ENCODE data around the gene ZNF679. TPM values are rescaled to one million over a fixed set of nuclear protein-coding genes. Genes with fewer than 3 reads are reported as not detected.
A peak's percentile ranks its signal among the peaks of the same experiment; 100 is the strongest.
"Not testable (repeated sequence)": the region's sequence is repeated elsewhere in the genome, so short reads cannot be mapped to it uniquely, and the experiment has no call there.

Gene ZNF679
- total RNA-seq, 2 donors from 2014 or later = not detected

- 33 to 36% methylated on average over 2 of the region's 2 CpGs for WGBS, 2 donors
- Histone ChIP-seq H3K27me3 (no peaks in the 10 kb centered on the region), H3K9me3 (no peaks in the 10 kb centered on the region), H3K36me3 (replicated peaks in 1 of 2; ENCODE audit: insufficient read depth in 1 of 2, low read depth in 2 of 2) (no peaks in the 10 kb centered on the region), H3K4me3 (no peak overlapping the region), H3K4me1 (no peaks in the 10 kb centered on the region), H3K27ac (no peak overlapping the region)
- intact Hi-C loops (cut with DNase I) = no loop called here
- ATAC-seq (no peak), DNase-seq (no peak)
- TF ChIP-seq POLR2A (IDR thresholded peaks at IDR 0.05) = no peak
- no peak for TF ChIP-seq CTCF (IDR thresholded peaks at IDR 0.05)
These were observed 49.4 kb downstream of the ZNF679 start for GRCh38 chr7:64277630-64278029.

GRCh38 chr7:64294701-64295420 is 66.6 kb downstream of the ZNF679 start:
- Histone ChIP-seq H3K27ac (no peak overlapping the region), H3K36me3 (replicated peaks in 1 of 2; ENCODE audit: insufficient read depth in 1 of 2, low read depth in 2 of 2) (no peaks in the 10 kb centered on the region), H3K4me3 (no peak overlapping the region), H3K27me3 (no peaks in the 10 kb centered on the region), H3K9me3 (no peaks in the 10 kb centered on the region), H3K4me1 (no peaks in the 10 kb centered on the region)
- no peak for TF ChIP-seq CTCF (IDR thresholded peaks at IDR 0.05)
- intact Hi-C loops (cut with DNase I) = no loop called here
- 46 to 56% methylated on average over 1 of the region's 1 CpG for whole genome bisulfite sequencing, 2 donors
- DNase-seq (no peak), ATAC-seq (no peak)

- H3K4me1 ChIP-seq; H3K27ac ChIP-seq; H3K36me3 ChIP-seq (replicated peaks in 1 of 2; ENCODE audit: insufficient read depth in 1 of 2, low read depth in 2 of 2); H3K4me3 ChIP-seq; ATAC-seq; H3K27me3 ChIP-seq; DNase-seq; H3K9me3 ChIP-seq; intact Hi-C loops (cut with DNase I): not testable (repeated sequence)
- 60 to 75% methylated on average over 1 of the region's 1 CpG for WGBS, 2 donors
These were observed 69.1 kb downstream of the ZNF679 start for GRCh38 chr7:64297418-64297817.

- peak in 1 of 4 donors; percentile 27 for DNase-seq
- no peak for TF ChIP-seq POLR2A (IDR thresholded peaks at IDR 0.05)
- no peak for TF ChIP-seq CTCF (IDR thresholded peaks at IDR 0.05)
- no peaks in the 10 kb centered on the region for H3K4me1 ChIP-seq
- no peaks in the 10 kb centered on the region for H3K9me3 ChIP-seq
- intact Hi-C loops (cut with DNase I) = loop anchor here (10.0 kb wide), 1 partner anchor 494 kb away; the partner anchor contains the start of gene ZNF138
- H3K27me3 ChIP-seq = no peaks in the 10 kb centered on the region
- 78 to 88% methylated on average over 9 of the region's 9 CpGs for WGBS, 2 donors
- no peak for ATAC-seq
- H3K27ac ChIP-seq = no peak overlapping the region
- no peaks in the 10 kb centered on the region for H3K36me3 ChIP-seq (replicated peaks in 1 of 2; ENCODE audit: insufficient read depth in 1 of 2, low read depth in 2 of 2)
- no peak overlapping the region for H3K4me3 ChIP-seq
These were observed 72.5 kb downstream of the ZNF679 start for GRCh38 chr7:64300641-64301405.

- H3K4me1 ChIP-seq = peaks cover 6% of the 10 kb centered on the region
- H3K36me3 ChIP-seq (replicated peaks in 1 of 2; ENCODE audit: insufficient read depth in 1 of 2, low read depth in 2 of 2) = no peaks in the 10 kb centered on the region
- peak; percentile 98 for ATAC-seq
- TF ChIP-seq POLR2A (IDR thresholded peaks at IDR 0.05) (peak; percentile 34 to 78 (median 73)), CTCF (IDR thresholded peaks at IDR 0.05) (peak in 4 of 7 experiments; percentile 50 to 60 (median 52))
- H3K4me3 ChIP-seq = peak overlapping the region; percentile 20 to 43
- H3K9me3 ChIP-seq = no peaks in the 10 kb centered on the region
- 3 to 4% methylated on average over 11 to 32 of the region's 33 CpGs for WGBS, 2 donors
- peak overlapping the region; percentile 84 to 87 (median 86) for H3K27ac ChIP-seq
- H3K27me3 ChIP-seq = no peaks in the 10 kb centered on the region
- DNase-seq = peak; percentile 92 to 97 (median 95)
- intact Hi-C loops (cut with DNase I) = loop anchor here (10.0 kb wide), 1 partner anchor 487 kb away; the partner anchor contains the start of gene ZNF138
These were observed 79.2 kb downstream of the ZNF679 start for GRCh38 chr7:64307254-64308015.
